Karpas-422 (cell line): ENCODE measurements around the gene VSIG10L2. TPM values are rescaled to one million over a fixed set of nuclear protein-coding genes. Genes with fewer than 3 reads are reported as not detected.

ENCODE experiments used
- DNase-seq: peaks from one replicate; pipeline ENCODE4 v3.0.0-alpha.2; 2015
- H2AFZ ChIP-seq: fragments of 200-600 bp; sonication (generic); 2 replicates; pipeline ENCODE4 v1.6.1; 2014; ENCODE audit warnings: antibody characterized with exemption, low read length, mixed read lengths
- H3K27ac ChIP-seq: fragments of 200-600 bp; sonication (generic); 2 replicates; pipeline ENCODE4 v1.5.1; 2014; ENCODE audit warnings: mild to moderate bottlenecking, low read length, moderate library complexity
- H3K27me3 ChIP-seq: fragments of 200-600 bp; sonication (generic); 2 replicates; pipeline ENCODE4 v1.6.1; 2014; ENCODE audit warnings: low read length, mixed read lengths
- H3K36me3 ChIP-seq: fragments of 200-600 bp; sonication (generic); 2 replicates; pipeline ENCODE4 v1.6.1; 2014; ENCODE audit warnings: low read length, mixed read lengths; ENCODE audit not compliant: insufficient read depth
- H3K4me1 ChIP-seq: fragments of 200-600 bp; sonication (generic); 2 replicates; pipeline ENCODE4 v1.6.1; 2014; ENCODE audit warnings: mild to moderate bottlenecking, low read length, mixed read lengths
- H3K4me2 ChIP-seq: fragments of 200-600 bp; sonication (generic); 2 replicates; pipeline ENCODE4 v1.6.1; 2014; ENCODE audit warnings: low read length, low read depth, mild to moderate bottlenecking; ENCODE audit not compliant: poor library complexity, severe bottlenecking
- H3K4me3 ChIP-seq: fragments of 200-600 bp; sonication (generic); 2 replicates; pipeline ENCODE4 v1.5.1; 2014; ENCODE audit warnings: mild to moderate bottlenecking, antibody characterized with exemption, low read length, mixed read lengths
- H3K79me2 ChIP-seq: fragments of 200-600 bp; sonication (generic); 2 replicates; pipeline ENCODE4 v1.6.1; 2014; ENCODE audit warnings: mild to moderate bottlenecking, low read length, mixed read lengths
- H3K9ac ChIP-seq: fragments of 200-600 bp; sonication (generic); 2 replicates; pipeline ENCODE4 v1.6.0; 2014; ENCODE audit warnings: low read length
- H3K9me2 ChIP-seq: fragments of 200-600 bp; sonication (generic), shearing (Covaris generic); replicated peaks from 2 replicates; pipeline ENCODE4 v1.6.0; 2014; ENCODE audit warnings: mild to moderate bottlenecking, low read length, moderate library complexity; ENCODE audit not compliant: insufficient read depth
- H3K9me3 ChIP-seq: fragments of 300-700, 200-600 bp; sonication (generic); 2 replicates; pipeline ENCODE4 v1.6.1; 2014; ENCODE audit warnings: low read length, mixed read lengths
- H4K20me1 ChIP-seq: fragments of 200-600 bp; sonication (generic); 2 replicates; pipeline ENCODE4 v1.6.1; 2014; ENCODE audit warnings: mild to moderate bottlenecking, antibody characterized with exemption, low read length, low read depth; ENCODE audit not compliant: insufficient read depth
- total RNA-seq: library from RNA; depleted of rRNA; stranded (reverse); fragments of >200 nt; shearing (Covaris generic); gene quantifications from 2 replicates; pipeline ENCODE4 v1.2.3, GENCODE V29; 2014; ENCODE audit warnings: low replicate concordance

The VSIG10L2 gene
- total RNA-seq, 1 experiment from 2014 or later, result not detected

- no peaks in the 10 kb centered on the region for H3K36me3 ChIP-seq
- H3K9ac ChIP-seq, result no peak overlapping the region
- no peaks in the 10 kb centered on the region for H4K20me1 ChIP-seq
- no peaks in the 10 kb centered on the region for H3K9me2 ChIP-seq
- no peak for DNase-seq
- no peak overlapping the region for H3K4me2 ChIP-seq
- H3K27me3 ChIP-seq, result no peaks in the 10 kb centered on the region
- no peak overlapping the region for H2AFZ ChIP-seq
- no peaks in the 10 kb centered on the region for H3K4me1 ChIP-seq
- no peak overlapping the region for H3K27ac ChIP-seq
- H3K79me2 ChIP-seq, result no peaks in the 10 kb centered on the region
- H3K9me3 ChIP-seq, result no peaks in the 10 kb centered on the region
- no peak overlapping the region for H3K4me3 ChIP-seq
Observed at GRCh38 chr11:125947419-125948277, 1.8 kb downstream of the VSIG10L2 start.

DNA sequence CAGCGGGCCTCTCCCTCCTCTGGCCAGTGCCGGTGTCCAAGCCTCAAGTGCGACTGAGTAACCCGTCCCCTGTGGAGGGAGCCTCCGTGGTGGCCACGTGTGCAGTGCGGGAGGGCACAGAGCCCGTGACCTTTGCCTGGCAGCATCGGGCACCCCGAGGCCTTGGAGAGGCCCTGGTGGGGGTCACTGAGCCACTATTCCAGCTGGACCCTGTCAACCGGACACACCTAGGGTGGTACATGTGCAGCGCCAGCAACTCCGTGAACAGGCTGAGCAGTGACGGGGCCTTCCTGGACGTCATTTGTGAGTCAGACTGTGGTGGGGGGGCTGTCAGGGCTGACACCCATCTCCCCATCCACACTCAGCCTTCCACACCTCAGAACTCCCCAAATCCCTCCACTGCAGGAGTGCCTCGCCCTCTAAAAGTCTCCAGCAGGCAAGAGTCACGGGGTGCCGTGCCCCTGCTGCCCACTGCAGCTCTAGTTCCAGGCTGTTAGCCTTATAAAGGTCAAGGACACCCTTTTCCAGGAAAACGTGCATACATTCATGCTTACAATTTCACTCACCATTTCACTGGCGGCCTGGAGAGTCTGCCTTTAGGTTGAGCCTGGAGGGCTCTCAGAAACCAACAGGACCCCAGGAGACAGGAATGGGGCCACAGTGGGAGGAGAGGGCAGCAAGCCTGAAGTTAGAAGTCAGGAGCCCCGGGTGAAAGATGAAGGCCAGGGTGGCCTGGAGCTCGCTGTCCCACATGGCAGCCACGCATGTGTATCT, 2.6 kb downstream of the VSIG10L2 start:
- H2AFZ ChIP-seq, result no peak overlapping the region
- no peak overlapping the region for H3K4me3 ChIP-seq
- H3K27me3 ChIP-seq, result no peaks in the 10 kb centered on the region
- no peak for DNase-seq
- H3K79me2 ChIP-seq, result no peaks in the 10 kb centered on the region
- H3K9me3 ChIP-seq, result no peaks in the 10 kb centered on the region
- H3K4me1 ChIP-seq, result no peaks in the 10 kb centered on the region
- no peak overlapping the region for H3K4me2 ChIP-seq
- H3K9ac ChIP-seq, result no peak overlapping the region
- no peaks in the 10 kb centered on the region for H3K36me3 ChIP-seq
- H3K9me2 ChIP-seq, result no peaks in the 10 kb centered on the region
- no peak overlapping the region for H3K27ac ChIP-seq
- no peaks in the 10 kb centered on the region for H4K20me1 ChIP-seq

DNA sequence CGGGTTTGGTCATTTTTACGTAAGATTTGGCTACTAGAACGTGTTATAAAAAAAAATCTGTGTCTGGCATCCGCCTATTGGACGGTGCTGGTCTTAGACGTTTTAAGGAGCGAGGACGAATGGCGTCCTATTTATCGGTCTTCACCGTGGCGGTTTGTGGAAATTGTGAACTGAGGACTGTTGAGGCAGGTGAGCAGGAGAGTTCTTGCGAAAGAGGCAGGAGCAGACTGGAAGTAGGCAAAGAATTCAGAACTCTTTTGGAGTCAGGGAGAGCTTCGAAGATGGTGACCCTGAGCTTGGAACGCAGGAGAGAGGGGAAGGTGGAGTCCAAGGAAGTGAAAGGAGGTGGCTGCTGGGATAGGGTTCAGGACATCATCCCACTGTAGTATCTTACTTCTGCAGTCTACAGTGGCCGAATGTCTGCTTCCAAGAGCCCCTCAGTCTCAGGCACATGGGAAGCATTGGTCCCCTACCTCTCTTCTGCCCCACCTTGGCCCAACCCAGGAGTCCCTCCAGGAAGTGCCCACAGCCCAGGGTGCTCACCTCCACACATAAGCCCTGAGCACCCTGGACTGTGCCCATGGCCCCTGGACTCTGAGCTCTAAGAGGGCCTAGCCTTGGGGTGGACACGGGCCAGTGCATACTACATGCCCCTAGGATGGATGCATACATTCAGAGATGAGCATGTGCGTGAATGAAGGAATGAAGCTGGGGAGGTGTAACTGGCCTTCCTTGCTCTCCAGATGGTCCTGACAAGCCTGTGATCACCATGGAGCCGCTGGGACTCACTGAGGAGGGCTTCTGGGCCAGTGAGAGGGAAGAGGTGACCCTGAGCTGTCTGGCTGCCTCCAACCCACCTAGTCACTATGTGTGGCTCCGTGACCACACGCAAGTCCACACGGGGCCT, 3.7 kb downstream of the VSIG10L2 start:
- DNase-seq, result no peak
- H2AFZ ChIP-seq, result no peak overlapping the region
- H3K9me3 ChIP-seq, result no peaks in the 10 kb centered on the region
- no peak overlapping the region for H3K27ac ChIP-seq
- H3K4me3 ChIP-seq, result no peak overlapping the region
- H3K4me1 ChIP-seq, result no peaks in the 10 kb centered on the region
- no peak overlapping the region for H3K4me2 ChIP-seq
- H4K20me1 ChIP-seq, result no peaks in the 10 kb centered on the region
- no peaks in the 10 kb centered on the region for H3K36me3 ChIP-seq
- H3K27me3 ChIP-seq, result no peaks in the 10 kb centered on the region
- H3K79me2 ChIP-seq, result no peaks in the 10 kb centered on the region
- H3K9ac ChIP-seq, result no peak overlapping the region
- no peaks in the 10 kb centered on the region for H3K9me2 ChIP-seq

DNA sequence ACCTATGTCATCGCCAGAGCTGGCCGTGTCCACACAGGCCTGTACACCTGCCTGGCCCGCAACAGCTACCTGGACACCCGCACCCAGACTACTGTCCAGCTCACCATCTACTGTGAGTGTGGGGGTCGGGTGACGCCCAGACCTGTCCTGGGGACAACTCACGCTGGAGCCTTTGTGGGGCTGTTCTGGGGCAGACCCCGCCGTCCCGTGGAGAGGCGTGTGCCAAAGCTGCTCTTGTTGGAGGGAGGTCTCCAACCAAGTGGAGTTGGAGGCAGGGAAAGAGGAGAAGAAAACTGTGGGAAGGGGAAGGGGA, 4.3 kb downstream of the VSIG10L2 start:
- Histone ChIP-seq H3K9me3 (no peaks in the 10 kb centered on the region), H4K20me1 (no peaks in the 10 kb centered on the region), H3K4me2 (no peak overlapping the region), H3K4me3 (no peak overlapping the region), H2AFZ (no peak overlapping the region), H3K4me1 (no peaks in the 10 kb centered on the region), H3K27me3 (no peaks in the 10 kb centered on the region), H3K9me2 (no peaks in the 10 kb centered on the region), H3K9ac (no peak overlapping the region), H3K79me2 (no peaks in the 10 kb centered on the region), H3K36me3 (no peaks in the 10 kb centered on the region), H3K27ac (no peak overlapping the region)
- no peak for DNase-seq

- DNase-seq, result no peak
- no peak overlapping the region for H3K4me2 ChIP-seq
Observed at GRCh38 chr11:125950696-125951651, 5.1 kb downstream of the VSIG10L2 start.

GRCh38 chr11:125951731-125952130, 5.9 kb downstream of the VSIG10L2 start:
- Histone ChIP-seq H3K9me2 (no peaks in the 10 kb centered on the region), H3K36me3 (no peaks in the 10 kb centered on the region), H3K9ac (no peak overlapping the region), H3K4me3 (no peak overlapping the region), H3K4me2 (no peak overlapping the region), H3K27ac (no peak overlapping the region), H3K4me1 (no peaks in the 10 kb centered on the region), H3K9me3 (no peaks in the 10 kb centered on the region), H4K20me1 (no peaks in the 10 kb centered on the region), H3K27me3 (no peaks in the 10 kb centered on the region), H3K79me2 (no peaks in the 10 kb centered on the region), H2AFZ (no peak overlapping the region)
- no peak for DNase-seq

More at GRCh38 chr11:125950696-125951651, 5.1 kb downstream of the VSIG10L2 start:
- H3K36me3 ChIP-seq, result no peaks in the 10 kb centered on the region
- no peaks in the 10 kb centered on the region for H3K9me3 ChIP-seq
- H3K27me3 ChIP-seq, result no peaks in the 10 kb centered on the region
- H3K27ac ChIP-seq, result no peak overlapping the region
- H3K4me3 ChIP-seq, result no peak overlapping the region
- H3K9me2 ChIP-seq, result no peaks in the 10 kb centered on the region
- no peak overlapping the region for H2AFZ ChIP-seq
- no peaks in the 10 kb centered on the region for H3K4me1 ChIP-seq
- H4K20me1 ChIP-seq, result no peaks in the 10 kb centered on the region
- H3K79me2 ChIP-seq, result no peaks in the 10 kb centered on the region
- H3K9ac ChIP-seq, result no peak overlapping the region

DNA sequence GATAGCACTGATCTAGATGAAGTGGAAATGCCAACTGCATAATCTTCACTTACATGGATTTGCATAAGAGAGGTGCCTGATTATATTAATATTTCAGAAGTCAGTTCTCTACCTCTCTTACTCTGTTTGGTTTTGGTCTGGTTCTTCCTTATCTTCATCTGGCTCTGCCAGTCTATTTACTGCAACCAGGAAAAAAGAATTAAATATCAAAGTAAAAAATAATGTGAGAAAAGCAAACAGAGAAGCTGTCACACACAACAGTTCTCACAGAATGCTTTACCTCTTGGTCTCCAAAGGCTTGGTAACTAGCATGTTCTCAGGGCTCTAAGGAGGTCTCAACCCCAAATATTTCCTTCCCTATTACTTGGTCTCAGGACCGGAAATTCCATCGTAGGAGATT, 6.7 kb downstream of the VSIG10L2 start:
- Histone ChIP-seq H3K27me3 (no peaks in the 10 kb centered on the region), H3K27ac (no peak overlapping the region), H3K79me2 (no peaks in the 10 kb centered on the region), H3K4me2 (no peak overlapping the region), H3K36me3 (no peaks in the 10 kb centered on the region), H3K9me3 (no peaks in the 10 kb centered on the region), H3K9me2 (no peaks in the 10 kb centered on the region), H3K4me1 (no peaks in the 10 kb centered on the region), H3K9ac (no peak overlapping the region), H2AFZ (no peak overlapping the region), H4K20me1 (no peaks in the 10 kb centered on the region), H3K4me3 (no peak overlapping the region)
- no peak for DNase-seq
